GM15510 (cell line): ENCODE results near the gene AGAP4.
"Not testable (repeated sequence)": the region's sequence is repeated elsewhere in the genome, so short reads cannot be mapped to it uniquely, and the experiment has no call there.

ENCODE experiments used
- POLR2A ChIP-seq: IDR thresholded peaks from 3 replicates; pipeline ENCODE4 v1.6.1; 2011; ENCODE audit warnings: borderline replicate concordance; ENCODE audit not compliant: insufficient read length; ENCODE audit errors: extremely low read depth

Gene AGAP4

GRCh38 chr10:45847400-45847799 is at the start of gene AGAP4:
Gene AGAP4, minus strand, starts transcription at chr10:45847500. Its CDS starts 153 bp downstream, at chr10:45847347.
- TF ChIP-seq POLR2A = not testable (repeated sequence)

GRCh38 chr10:45819552-45819951 is 27.7 kb downstream of the AGAP4 start:
- no peak for TF ChIP-seq POLR2A

GRCh38 chr10:45817912-45818311 is 29.4 kb downstream of the AGAP4 start:
- TF ChIP-seq POLR2A = no peak

- no peak for TF ChIP-seq POLR2A
These were observed 30.0 kb downstream of the AGAP4 start for GRCh38 chr10:45817130-45817859.

- TF ChIP-seq POLR2A = no peak
These were observed 36.2 kb downstream of the AGAP4 start for GRCh38 chr10:45811075-45811474.

GRCh38 chr10:45809837-45810236 is 37.5 kb downstream of the AGAP4 start:
- TF ChIP-seq POLR2A = no peak
